ENCODE measurements around the gene CRABP1. TPM values are rescaled to one million over a fixed set of nuclear protein-coding genes. Genes with fewer than 3 reads are reported as not detected.

The CRABP1 gene
- total RNA-seq, 2 experiments from 2014 or later, result not detected

Other genes with a start within 250 kb of the CRABP1 start
- under 1 TPM; 0.29 to 0.31 TPM for gene SH2D7, start 247.8 kb upstream of the CRABP1 start, total RNA-seq
- gene CIB2, start 208.9 kb upstream of the CRABP1 start, total RNA-seq, result 1 to 10 TPM; 1.4 to 2.2 TPM
- gene IDH3A, start 191.0 kb upstream of the CRABP1 start, total RNA-seq, result 10 to 100 TPM; 80.7 to 84.2 TPM
- gene ACSBG1, start 105.8 kb upstream of the CRABP1 start, total RNA-seq, result under 1 TPM; 0.66 to 0.81 TPM
- 10 to 100 TPM; 29.7 TPM for gene DNAJA4, start 75.8 kb upstream of the CRABP1 start, total RNA-seq
- 10 to 100 TPM; 47.4 to 50.3 TPM for gene SKIC8, start 40.7 kb upstream of the CRABP1 start, total RNA-seq
- gene IREB2, start 97.9 kb downstream of the CRABP1 start, total RNA-seq, result 10 to 100 TPM; 52.5 to 62.4 TPM
- 1 to 10 TPM; 1.1 to 1.5 TPM for gene HYKK, start 167.2 kb downstream of the CRABP1 start, total RNA-seq
- 100 to 1,000 TPM; 252 to 260 TPM for gene PSMA4, start 200.1 kb downstream of the CRABP1 start, total RNA-seq
- gene CHRNA5, start 225.2 kb downstream of the CRABP1 start, total RNA-seq, result 1 to 10 TPM; 2.1 to 2.7 TPM